ENCODE measurements around the gene MDP1. TPM values are rescaled to one million over a fixed set of nuclear protein-coding genes. Genes with fewer than 3 reads are reported as not detected.

MDP1 gene
- total RNA-seq, 1 experiment from 2014 or later = 8.9 TPM

DNA sequence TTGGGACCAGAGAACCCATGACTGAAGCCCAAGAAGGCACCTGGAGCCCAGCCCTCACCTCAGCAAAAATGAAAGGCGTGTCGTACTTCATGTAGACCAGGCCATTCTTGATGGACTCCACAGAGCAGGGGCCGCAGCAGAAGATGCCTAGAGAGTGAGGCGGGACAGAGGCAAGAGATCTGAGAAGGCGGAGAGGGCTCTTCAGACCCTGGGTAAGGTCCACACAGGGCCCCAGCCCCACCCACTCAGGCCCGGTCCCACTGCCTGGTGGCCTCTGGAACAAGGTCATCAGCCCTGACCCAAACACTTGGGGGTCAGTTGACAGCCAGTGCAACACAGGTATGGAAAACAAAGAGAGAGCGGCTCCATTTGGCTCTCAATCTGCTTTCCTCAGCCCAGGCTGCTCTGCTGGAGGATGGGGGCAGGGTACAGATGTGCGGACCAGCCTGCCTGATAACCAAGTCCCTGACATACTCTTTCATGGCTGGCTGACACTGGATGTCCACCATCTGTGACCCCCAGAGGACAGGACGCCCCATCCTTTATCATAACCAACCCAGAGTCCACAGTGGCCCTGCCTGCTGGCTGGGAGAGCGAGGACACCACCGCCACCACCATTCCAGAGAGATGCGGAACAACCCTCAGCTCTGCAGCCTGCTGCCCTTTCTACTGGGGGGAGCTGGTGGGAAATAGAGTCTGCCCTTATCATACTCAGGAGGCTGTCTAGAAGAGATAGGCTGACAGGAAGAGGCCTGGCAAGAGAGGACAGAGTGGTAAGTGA, 40.3 kb upstream of the MDP1 start:
- BruUV-seq (replicated peaks) = no TSS peak
- ChIA-PET POLR2A (no interaction called here), CTCF (interaction anchor here (0.5 kb wide), 1 partner anchor 43 kb away, joined by 3 read pairs; no protein-coding TSS in a partner anchor)
- no peak for TF ChIP-seq POLR2AphosphoS5 (IDR thresholded peaks at IDR 0.05; ENCODE audit: low read depth, low read length)
- no peak for TF ChIP-seq TCF7L2 (IDR thresholded peaks at IDR 0.05; ENCODE audit: low read depth, low read length)
- TF ChIP-seq, protein P1, sequence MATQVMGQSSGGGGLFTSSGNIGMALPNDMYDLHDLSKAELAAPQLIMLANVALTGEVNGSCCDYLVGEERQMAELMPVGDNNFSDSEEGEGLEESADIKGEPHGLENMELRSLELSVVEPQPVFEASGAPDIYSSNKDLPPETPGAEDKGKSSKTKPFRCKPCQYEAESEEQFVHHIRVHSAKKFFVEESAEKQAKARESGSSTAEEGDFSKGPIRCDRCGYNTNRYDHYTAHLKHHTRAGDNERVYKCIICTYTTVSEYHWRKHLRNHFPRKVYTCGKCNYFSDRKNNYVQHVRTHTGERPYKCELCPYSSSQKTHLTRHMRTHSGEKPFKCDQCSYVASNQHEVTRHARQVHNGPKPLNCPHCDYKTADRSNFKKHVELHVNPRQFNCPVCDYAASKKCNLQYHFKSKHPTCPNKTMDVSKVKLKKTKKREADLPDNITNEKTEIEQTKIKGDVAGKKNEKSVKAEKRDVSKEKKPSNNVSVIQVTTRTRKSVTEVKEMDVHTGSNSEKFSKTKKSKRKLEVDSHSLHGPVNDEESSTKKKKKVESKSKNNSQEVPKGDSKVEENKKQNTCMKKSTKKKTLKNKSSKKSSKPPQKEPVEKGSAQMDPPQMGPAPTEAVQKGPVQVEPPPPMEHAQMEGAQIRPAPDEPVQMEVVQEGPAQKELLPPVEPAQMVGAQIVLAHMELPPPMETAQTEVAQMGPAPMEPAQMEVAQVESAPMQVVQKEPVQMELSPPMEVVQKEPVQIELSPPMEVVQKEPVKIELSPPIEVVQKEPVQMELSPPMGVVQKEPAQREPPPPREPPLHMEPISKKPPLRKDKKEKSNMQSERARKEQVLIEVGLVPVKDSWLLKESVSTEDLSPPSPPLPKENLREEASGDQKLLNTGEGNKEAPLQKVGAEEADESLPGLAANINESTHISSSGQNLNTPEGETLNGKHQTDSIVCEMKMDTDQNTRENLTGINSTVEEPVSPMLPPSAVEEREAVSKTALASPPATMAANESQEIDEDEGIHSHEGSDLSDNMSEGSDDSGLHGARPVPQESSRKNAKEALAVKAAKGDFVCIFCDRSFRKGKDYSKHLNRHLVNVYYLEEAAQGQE (IDR thresholded peaks at IDR 0.05; ENCODE audit: insufficient read depth in 1 of 2, low read depth in 2 of 2, low read length in 1 of 2) = no peak
- no peak for TF ChIP-seq SIN3A (IDR thresholded peaks at IDR 0.05; ENCODE audit: borderline replicate concordance, insufficient read depth, low read depth, low read length)
- TF ChIP-seq, protein P2, sequence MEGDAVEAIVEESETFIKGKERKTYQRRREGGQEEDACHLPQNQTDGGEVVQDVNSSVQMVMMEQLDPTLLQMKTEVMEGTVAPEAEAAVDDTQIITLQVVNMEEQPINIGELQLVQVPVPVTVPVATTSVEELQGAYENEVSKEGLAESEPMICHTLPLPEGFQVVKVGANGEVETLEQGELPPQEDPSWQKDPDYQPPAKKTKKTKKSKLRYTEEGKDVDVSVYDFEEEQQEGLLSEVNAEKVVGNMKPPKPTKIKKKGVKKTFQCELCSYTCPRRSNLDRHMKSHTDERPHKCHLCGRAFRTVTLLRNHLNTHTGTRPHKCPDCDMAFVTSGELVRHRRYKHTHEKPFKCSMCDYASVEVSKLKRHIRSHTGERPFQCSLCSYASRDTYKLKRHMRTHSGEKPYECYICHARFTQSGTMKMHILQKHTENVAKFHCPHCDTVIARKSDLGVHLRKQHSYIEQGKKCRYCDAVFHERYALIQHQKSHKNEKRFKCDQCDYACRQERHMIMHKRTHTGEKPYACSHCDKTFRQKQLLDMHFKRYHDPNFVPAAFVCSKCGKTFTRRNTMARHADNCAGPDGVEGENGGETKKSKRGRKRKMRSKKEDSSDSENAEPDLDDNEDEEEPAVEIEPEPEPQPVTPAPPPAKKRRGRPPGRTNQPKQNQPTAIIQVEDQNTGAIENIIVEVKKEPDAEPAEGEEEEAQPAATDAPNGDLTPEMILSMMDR (IDR thresholded peaks at IDR 0.05) = no peak
- in situ Hi-C loops (cut with HindIII; ENCODE audit: low pct_unique_long_range_greater_than_20kb, low sequenced_read_pairs) (no loop called here), intact Hi-C loops (cut with micrococcal nuclease; ENCODE audit: unreplicated experiment) (no loop called here)
- Histone ChIP-seq H3K36me3 (ENCODE audit: control insufficient read depth, insufficient read depth, low read length) (no peaks in the 10 kb centered on the region), H3K4me1 (ENCODE audit: control insufficient read depth, insufficient read depth, low read length) (no peaks in the 10 kb centered on the region), H3K27me3 (ENCODE audit: control insufficient read depth, insufficient read depth, low read length) (no peaks in the 10 kb centered on the region), H3K9me3 (ENCODE audit: control insufficient read depth, insufficient read depth, low read depth, low read length) (no peaks in the 10 kb centered on the region), H3K4me3 (ENCODE audit: low read depth in 2 of 2, low read length in 2 of 2) (no peak overlapping the region), H3K27ac (ENCODE audit: low read length) (no peak overlapping the region)
- no peak for DNase-seq (ENCODE audit: low read depth, low spot score)
- ATAC-seq = no peak

DNA sequence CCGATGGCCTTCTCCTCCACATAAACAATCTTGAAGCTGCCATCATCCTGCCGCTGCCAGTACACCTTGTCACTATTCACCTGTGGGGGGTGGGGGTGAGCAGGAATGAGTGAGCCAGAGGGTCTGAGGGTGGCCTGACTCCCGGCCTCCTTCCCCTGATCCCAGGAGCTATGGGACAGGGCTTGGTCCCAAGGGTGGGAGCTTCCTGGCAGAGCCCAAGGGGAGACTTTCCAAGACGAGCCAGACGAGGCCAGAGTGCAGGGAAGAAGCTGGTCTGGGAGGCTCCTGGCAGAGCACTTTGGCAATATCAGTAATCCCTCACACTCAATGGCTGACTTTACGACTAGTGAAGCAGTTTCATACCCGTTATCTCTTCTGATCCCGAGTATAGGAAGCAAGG, 39.6 kb upstream of the MDP1 start:
- intact Hi-C loops (cut with micrococcal nuclease; ENCODE audit: unreplicated experiment) = no loop called here
- in situ Hi-C loops (cut with HindIII; ENCODE audit: low pct_unique_long_range_greater_than_20kb, low sequenced_read_pairs) = no loop called here
- no peak for DNase-seq (ENCODE audit: low read depth, low spot score)
- TF ChIP-seq, protein P2 (IDR thresholded peaks at IDR 0.05) = no peak
- TF ChIP-seq SIN3A (IDR thresholded peaks at IDR 0.05; ENCODE audit: borderline replicate concordance, insufficient read depth, low read depth, low read length) (no peak), POLR2AphosphoS5 (IDR thresholded peaks at IDR 0.05; ENCODE audit: low read depth, low read length) (no peak), TCF7L2 (IDR thresholded peaks at IDR 0.05; ENCODE audit: low read depth, low read length) (no peak)
- TF ChIP-seq, protein P1 (IDR thresholded peaks at IDR 0.05; ENCODE audit: insufficient read depth in 1 of 2, low read depth in 2 of 2, low read length in 1 of 2) = no peak
- ChIA-PET CTCF (interaction anchor here (0.5 kb wide), 1 partner anchor 43 kb away, joined by 3 read pairs; no protein-coding TSS in a partner anchor), POLR2A (no interaction called here)
- Histone ChIP-seq H3K9me3 (ENCODE audit: control insufficient read depth, insufficient read depth, low read depth, low read length) (no peaks in the 10 kb centered on the region), H3K4me3 (ENCODE audit: low read depth in 2 of 2, low read length in 2 of 2) (no peak overlapping the region), H3K27ac (ENCODE audit: low read length) (no peak overlapping the region), H3K36me3 (ENCODE audit: control insufficient read depth, insufficient read depth, low read length) (no peaks in the 10 kb centered on the region), H3K4me1 (ENCODE audit: control insufficient read depth, insufficient read depth, low read length) (no peaks in the 10 kb centered on the region), H3K27me3 (ENCODE audit: control insufficient read depth, insufficient read depth, low read length) (no peaks in the 10 kb centered on the region)
- no peak for ATAC-seq
- no TSS peak for BruUV-seq (replicated peaks)

Data from Panc1 (cell line).